HepG2 (cell line): ENCODE results near the gene CEBPA. TPM values are rescaled to one million over a fixed set of nuclear protein-coding genes. Genes with fewer than 3 reads are reported as not detected.

Experiments
- ATAC-seq: fragments of 200-7000 bp; cut with Tn5 transposase; 3 replicates; pipeline ENCODE4 v1.9.1; 2020; ENCODE audit warnings: mild to moderate bottlenecking, moderate library complexity
- BruUV-seq: library from RNA; stranded (reverse); fragments of 400-500 nt; replicated peaks from 2 replicates; lab custom pipeline; 2021; lab: Mats Ljungman, UMichigan
- CTCF ChIA-PET: fragments of 300-600 bp; formaldehyde crosslinking; extraction: SDS; loops from one replicate; lab custom pipeline; 2021; ENCODE audit warnings: low total read pairs, inconsistent platforms, low intra/inter-chr PET ratio; lab: Yijun Ruan, JAX
- POLR2A ChIA-PET: fragments of 350-600 bp; sonication (Branson Sonifier 250); formaldehyde crosslinking; loops from one replicate; lab custom pipeline; 2020; ENCODE audit warnings: antibody characterized with exemption, inconsistent platforms; lab: Yijun Ruan, JAX
- DNase-seq: peaks from one replicate; pipeline ENCODE4 v3.0.0-alpha.2; 2015; ENCODE audit warnings: low spot score
- FAIRE-seq: peaks from 3 replicates; lab custom pipeline; 2011; peaks lifted over from hg19 to GRCh38; lab: Jason Lieb, UNC
- H2AFZ ChIP-seq: one replicate; pipeline ENCODE4 v1.6.1; 2011; ENCODE audit warnings: low read length, inconsistent platforms
- H3K27ac ChIP-seq: fragments of 300-600 bp; 3 replicates; pipeline ENCODE4 v1.8.0; 2011; ENCODE audit warnings: mixed run types, mild to moderate bottlenecking, mixed read lengths, low read length, inconsistent platforms; ENCODE audit not compliant: insufficient read depth; ENCODE audit errors: extremely low read length
- H3K27me3 ChIP-seq, 2 experiments: fragments of 200-600 bp in 1 of 2; 2 replicates in 1 of 2; 3 replicates in 1 of 2; pipeline versions ENCODE4 v1.6.0 to v1.8.0; 2011; ENCODE audit warnings: low read length in 2 of 2, mild to moderate bottlenecking in 2 of 2, moderate library complexity in 2 of 2, inconsistent platforms in 1 of 2; ENCODE audit not compliant: insufficient read depth in 2 of 2, control insufficient read depth in 1 of 2
- H3K36me3 ChIP-seq, 2 experiments: fragments of 200-600 bp in 1 of 2; replicated peaks in 1 of 2; 2 replicates in 1 of 2; 3 replicates in 1 of 2; pipeline versions ENCODE4 v1.5.1 to v1.8.0; 2011; ENCODE audit warnings: low read length in 2 of 2, inconsistent platforms in 1 of 2; ENCODE audit not compliant: insufficient read depth in 2 of 2, control insufficient read depth in 1 of 2
- H3K4me1 ChIP-seq: 2 replicates; pipeline ENCODE4 v1.5.1; 2012; ENCODE audit warnings: low read length, inconsistent platforms; ENCODE audit not compliant: insufficient read depth
- H3K4me2 ChIP-seq: 2 replicates; pipeline ENCODE4 v1.6.0; 2011; ENCODE audit warnings: low read depth, low read length, inconsistent platforms
- H3K4me3 ChIP-seq, 3 experiments: fragments of 200-600 bp in 1 of 3; sonication (generic), shearing (Covaris generic) in 1 of 3; replicated peaks in 1 of 3; 2 replicates each; pipeline ENCODE4 v1.5.1; 2011 to 2016; ENCODE audit warnings: low read length in 3 of 3, inconsistent platforms in 2 of 3, low read depth in 2 of 3, mild to moderate bottlenecking in 2 of 3, control low read depth in 1 of 3, mixed read lengths in 1 of 3; ENCODE audit not compliant: insufficient read depth in 1 of 3
- H3K79me2 ChIP-seq: one replicate; pipeline ENCODE4 v1.6.1; 2011; ENCODE audit warnings: low read length, inconsistent platforms; ENCODE audit not compliant: insufficient read depth
- H3K9ac ChIP-seq: 2 replicates; pipeline ENCODE4 v1.6.0; 2011; ENCODE audit warnings: mild to moderate bottlenecking, low read depth, low read length, inconsistent platforms; ENCODE audit not compliant: insufficient read depth
- H3K9me3 ChIP-seq: 2 replicates; pipeline ENCODE4 v1.5.1; 2012; ENCODE audit warnings: mild to moderate bottlenecking, low read length
- H4K20me1 ChIP-seq: 2 replicates; pipeline ENCODE4 v1.6.0; 2011; ENCODE audit warnings: inconsistent platforms, mild to moderate bottlenecking, low read length, moderate library complexity; ENCODE audit not compliant: insufficient read depth
- CBFB ChIP-seq: sonication (generic); formaldehyde crosslinking; IDR thresholded peaks from 2 replicates; pipeline ENCODE4 v1.4.0; 2020; ENCODE audit warnings: missing genetic modification reagents
- KLF13 ChIP-seq: sonication (generic); formaldehyde crosslinking; IDR thresholded peaks from 2 replicates; pipeline ENCODE4 v1.4.0; 2020; ENCODE audit warnings: mild to moderate bottlenecking, missing genetic modification reagents
- KLF9 ChIP-seq: IDR thresholded peaks from 2 replicates; pipeline ENCODE4 v1.6.1; 2016; ENCODE audit warnings: low read depth
- THRA ChIP-seq: sonication (generic); formaldehyde crosslinking; IDR thresholded peaks from 2 replicates; pipeline ENCODE4 v1.4.0; 2020; ENCODE audit warnings: missing genetic modification reagents, borderline replicate concordance
- TRIM24 ChIP-seq: sonication (generic); formaldehyde crosslinking; IDR thresholded peaks from 2 replicates; pipeline ENCODE4 v1.8.0; 2022; ENCODE audit warnings: mild to moderate bottlenecking, missing genetic modification reagents
- ZFP36L1 ChIP-seq: sonication (generic); formaldehyde crosslinking; IDR thresholded peaks from 2 replicates; pipeline ENCODE4 v1.8.0; 2022; ENCODE audit warnings: mild to moderate bottlenecking, missing genetic modification reagents, moderate library complexity
- ZNF121 ChIP-seq: sonication (generic); formaldehyde crosslinking; IDR thresholded peaks from 2 replicates; pipeline ENCODE4 v1.5.0; 2020; ENCODE audit warnings: mild to moderate bottlenecking, missing genetic modification reagents
- ZNF17 ChIP-seq: sonication (generic); formaldehyde crosslinking; IDR thresholded peaks from 2 replicates; pipeline ENCODE4 v1.5.0; 2020; ENCODE audit warnings: mild to moderate bottlenecking, missing genetic modification reagents
- WGBS: methylation state at CpG from one replicate; pipeline ENCODE4 v1.1.6; 2017; ENCODE audit warnings: low lambda C conversion rate; 5-methylcytosine and 5-hydroxymethylcytosine counted together
- in situ Hi-C: cut with HindIII; loops from 2 replicates; pipeline ENCODE4 v1.10.0; 2017; ENCODE audit warnings: low pct_unique_long_range_greater_than_20kb; ENCODE audit not compliant: extremely low pct_ligation_motif_present
- intact Hi-C: fragments of 100-400 bp; cut with micrococcal nuclease; formaldehyde crosslinking; loops from one replicate; pipeline ENCODE4 v1.10.0; 2022; ENCODE audit not compliant: unreplicated experiment
- polyA plus RNA-seq, 8 experiments: library from polyadenylated mRNA; depleted of rRNA in 3 of 8; stranded (reverse) in 7 of 8; unstranded in 1 of 8; fragments of >200 nt; fragmentation: Illumina TruSeq in 4 of 8; extraction: Trizol in 4 of 8; gene quantifications; 2 replicates each; pipeline versions ENCODE4 v1.2.1 to v1.2.3, GENCODE V29; 2011 to 2016; ENCODE audit warnings: low read depth in 4 of 8, missing spikeins in 1 of 8, mixed read lengths in 1 of 8; ENCODE audit not compliant: insufficient read depth in 1 of 8
- total RNA-seq, 5 experiments: library from RNA; depleted of rRNA; stranded (reverse); fragments of >200 nt; fragmentation: Illumina TruSeq; extraction: Trizol; gene quantifications; 2 replicates each; pipeline ENCODE4 v1.2.3, GENCODE V29; 2016; ENCODE audit warnings: low read depth in 1 of 5

The CEBPA gene
- total and polyA plus RNA-seq, 2 of the 13 experiments (the other 11 are each of a cell fraction or from before 2014, with no cell fraction given): 24.8 to 103 TPM

- 0 out of 2 replicates have a peak, but pooled peaks have one; percentile 18 for TF ChIP-seq THRA
- no peak for TF ChIP-seq CBFB
- TF ChIP-seq ZFP36L1 (CRISPR knock-in tag): no peak
- no peak for TF ChIP-seq KLF13 (CRISPR knock-in tag)
- TF ChIP-seq ZNF121 (CRISPR knock-in tag): peak; percentile 16; the same call in 1 of the 2 replicates
Observed at GRCh38 chr19:33311326-33311682, 9.0 kb upstream of the CEBPA start (continued).

GRCh38 chr19:33310606-33311325 is 8.4 kb upstream of the CEBPA start:
- no peak overlapping the region for H3K4me3 ChIP-seq
- CTCF ChIA-PET: interaction anchor here (1.4 kb wide), 2 partner anchors 70 to 76 kb away, joined by 3 to 12 read pairs; no protein-coding TSS in a partner anchor
- POLR2A ChIA-PET: interaction anchor here (2.0 to 2.2 kb wide), 2 partner anchors 8 to 10 kb away, joined by 6 to 12 read pairs; partner anchors contain the start of gene CEBPA
- no TSS peak for BruUV-seq
- no peaks in the 10 kb centered on the region for H3K79me2 ChIP-seq
- 63% methylated on average over 16 of the region's 18 CpGs for WGBS
- H3K9me3 ChIP-seq: no peaks in the 10 kb centered on the region
- ATAC-seq (peak; percentile 64), FAIRE-seq (no peak), DNase-seq (no peak)
- H3K36me3 ChIP-seq: no peaks in the 10 kb centered on the region
- TF ChIP-seq TRIM24 (CRISPR knock-in tag): no peak
- no peak for TF ChIP-seq ZNF17 (CRISPR knock-in tag)
- TF ChIP-seq KLF9 (CRISPR knock-in tag): no peak
- H3K4me1 ChIP-seq: peaks cover 27% of the 10 kb centered on the region
- intact Hi-C loops: no loop called here
- H3K4me2 ChIP-seq: no peak overlapping the region
- in situ Hi-C loops: no loop called here
- H3K27ac ChIP-seq: no peak overlapping the region
- H3K9ac ChIP-seq: no peak overlapping the region
- H2AFZ ChIP-seq: no peak overlapping the region
- no peaks in the 10 kb centered on the region for H3K27me3 ChIP-seq
- no peaks in the 10 kb centered on the region for H4K20me1 ChIP-seq
